ENCODE data around the gene NDUFS2.

The NDUFS2 gene

GRCh38 chr1:161172776-161173376 lies 29.3 kb upstream of the NDUFS2 start:
- DNase-seq (ENCODE audit: low read depth): no peak

GRCh38 chr1:161173711-161174110 lies 28.5 kb upstream of the NDUFS2 start:
- DNase-seq (ENCODE audit: low read depth): no peak

GRCh38 chr1:161174911-161175310 lies 27.3 kb upstream of the NDUFS2 start:
- no peak for DNase-seq (ENCODE audit: low read depth)

GRCh38 chr1:161175771-161176453 lies 26.3 kb upstream of the NDUFS2 start:
- DNase-seq (ENCODE audit: low read depth): no peak

- no peak for DNase-seq (ENCODE audit: low read depth)
These were observed 25.6 kb upstream of the NDUFS2 start for GRCh38 chr1:161176468-161177111.

GRCh38 chr1:161177112-161177935 lies 24.8 kb upstream of the NDUFS2 start, which contains the start of gene B4GALT3:
Gene B4GALT3, minus strand, starts transcription at chr1:161177507. Its CDS starts 1,447 bp downstream, at chr1:161176060.
- DNase-seq (ENCODE audit: low read depth): peak; percentile 97

GRCh38 chr1:161177936-161178244 lies 24.3 kb upstream of the NDUFS2 start:
- DNase-seq (ENCODE audit: low read depth): no peak

GRCh38 chr1:161179698-161180097 lies 22.5 kb upstream of the NDUFS2 start:
- DNase-seq (ENCODE audit: low read depth): no peak

- DNase-seq (ENCODE audit: low read depth): no peak
These were observed 21.5 kb upstream of the NDUFS2 start for GRCh38 chr1:161180639-161181038.

- DNase-seq (ENCODE audit: low read depth): no peak
These were observed 20.0 kb upstream of the NDUFS2 start for GRCh38 chr1:161182214-161182613.

- peak; percentile 53 for DNase-seq (ENCODE audit: low read depth)
These were observed 16.9 kb upstream of the NDUFS2 start for GRCh38 chr1:161185282-161185682.

GRCh38 chr1:161185732-161186311 lies 16.3 kb upstream of the NDUFS2 start:
- DNase-seq (ENCODE audit: low read depth): no peak

- no peak for DNase-seq (ENCODE audit: low read depth)
These were observed 14.9 kb upstream of the NDUFS2 start for GRCh38 chr1:161187311-161187710.

- no peak for DNase-seq (ENCODE audit: low read depth)
These were observed 13.8 kb upstream of the NDUFS2 start for GRCh38 chr1:161188381-161188780.

GRCh38 chr1:161189036-161189435 lies 13.1 kb upstream of the NDUFS2 start:
- DNase-seq (ENCODE audit: low read depth): no peak

GRCh38 chr1:161190962-161191521 lies 11.1 kb upstream of the NDUFS2 start:
- no peak for DNase-seq (ENCODE audit: low read depth)

GRCh38 chr1:161191971-161192370 lies 10.2 kb upstream of the NDUFS2 start:
- no peak for DNase-seq (ENCODE audit: low read depth)

GRCh38 chr1:161192476-161193465 lies 9.4 kb upstream of the NDUFS2 start:
- peak; percentile 45 for DNase-seq (ENCODE audit: low read depth)

GRCh38 chr1:161193561-161194235 lies 8.5 kb upstream of the NDUFS2 start:
- no peak for DNase-seq (ENCODE audit: low read depth)

- no peak for DNase-seq (ENCODE audit: low read depth)
These were observed 7.0 kb upstream of the NDUFS2 start for GRCh38 chr1:161195171-161195570.

Data from stimulated activated CD8-positive, alpha-beta memory T cell treated with anti-CD3 and anti-CD28 coated beads, Interleukin-15, amount 100 ng/mL, for 1 hour (primary cell).